Erythroblast (primary cell): ENCODE measurements around the gene SMU1.

Experiments used
- GATA1 ChIP-seq: IDR thresholded peaks from 2 replicates; pipeline ENCODE4 v1.6.1; 2011; ENCODE audit warnings: low read depth, mild to moderate bottlenecking, control low read depth, low read length, moderate library complexity
- POLR2A ChIP-seq: IDR thresholded peaks from 2 replicates; pipeline ENCODE4 v1.6.1; 2011; ENCODE audit warnings: mild to moderate bottlenecking, low read length

DNA sequence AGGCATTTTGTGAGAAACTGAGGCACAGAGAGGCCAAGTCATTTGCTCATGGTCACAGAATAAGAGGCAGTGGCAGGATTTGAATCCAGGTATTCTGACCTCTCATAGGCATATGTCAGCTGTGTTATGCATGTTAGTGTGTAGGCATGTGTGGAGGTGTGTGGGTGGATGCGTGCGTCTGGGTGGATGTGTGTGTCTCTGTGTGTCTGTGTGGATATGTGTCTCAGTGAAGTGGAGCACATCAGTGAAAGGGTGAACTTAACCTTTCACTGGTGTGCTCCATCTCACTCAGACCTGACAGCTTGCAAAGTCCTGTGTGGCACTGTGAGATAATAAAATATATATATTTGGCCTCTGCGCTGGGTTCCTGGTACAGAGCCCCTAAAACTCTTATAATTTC lies 32.0 kb upstream of the SMU1 start:
- TF ChIP-seq POLR2A (no peak), GATA1 (no peak)
